UCSD-AML1 (cell line): ENCODE measurements around the gene ASXL2.
"Not testable (repeated sequence)": the region's sequence is repeated elsewhere in the genome, so short reads cannot be mapped to it uniquely, and the experiment has no call there.

Experiments
- DNase-seq: peaks from one replicate; lab custom pipeline; 2025; ENCODE audit not compliant: unreplicated experiment; lab: John Stamatoyannopoulos, UW

Gene ASXL2

DNA sequence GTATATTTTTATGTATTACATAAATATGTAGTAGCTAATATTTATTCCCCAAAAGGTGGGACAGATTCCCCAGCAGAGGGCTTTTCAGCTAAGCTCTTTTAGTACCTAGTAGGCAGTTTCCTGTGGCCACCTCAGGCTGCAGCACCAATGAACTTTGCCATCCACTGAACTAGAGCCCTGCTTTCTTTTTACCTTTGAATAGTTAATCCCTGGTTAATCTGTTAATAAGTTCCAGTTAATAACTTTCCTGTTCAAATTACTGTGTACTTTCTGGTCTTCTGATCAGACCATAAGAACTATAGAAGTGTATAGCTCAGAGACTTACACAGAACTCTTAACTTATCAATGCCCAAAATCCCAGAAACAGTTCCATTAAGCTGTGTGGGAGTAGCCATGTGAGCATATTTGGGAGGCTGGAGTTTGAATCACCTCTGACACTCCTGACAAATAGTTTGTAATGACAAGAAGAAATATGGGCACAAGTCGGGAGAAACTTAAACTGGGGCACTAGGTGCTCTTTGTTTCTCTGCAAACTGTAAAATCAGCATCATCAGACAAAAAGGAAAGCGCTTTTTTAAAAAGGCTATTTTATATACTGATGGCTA, 40.0 kb downstream of the ASXL2 start:
- no peak for DNase-seq

DNA sequence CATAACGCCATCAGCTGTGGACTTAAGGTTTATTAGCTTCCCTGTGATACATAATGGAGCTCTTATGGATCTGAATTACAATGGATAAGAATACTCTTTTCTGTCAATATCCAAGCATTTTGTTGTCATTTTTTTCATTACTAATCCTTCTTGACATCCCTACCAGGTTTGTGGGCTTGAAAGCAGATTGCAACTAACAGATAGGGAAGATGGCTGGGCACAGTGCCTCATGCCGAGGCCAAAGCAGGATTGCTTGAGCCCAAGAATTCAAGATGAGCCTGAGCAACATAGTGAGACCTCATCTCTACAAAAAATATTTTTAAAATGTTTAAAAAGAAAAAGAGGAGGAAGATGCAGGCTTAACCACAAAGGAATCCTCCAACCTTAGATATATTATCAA, 42.4 kb downstream of the ASXL2 start:
- no peak for DNase-seq

DNA sequence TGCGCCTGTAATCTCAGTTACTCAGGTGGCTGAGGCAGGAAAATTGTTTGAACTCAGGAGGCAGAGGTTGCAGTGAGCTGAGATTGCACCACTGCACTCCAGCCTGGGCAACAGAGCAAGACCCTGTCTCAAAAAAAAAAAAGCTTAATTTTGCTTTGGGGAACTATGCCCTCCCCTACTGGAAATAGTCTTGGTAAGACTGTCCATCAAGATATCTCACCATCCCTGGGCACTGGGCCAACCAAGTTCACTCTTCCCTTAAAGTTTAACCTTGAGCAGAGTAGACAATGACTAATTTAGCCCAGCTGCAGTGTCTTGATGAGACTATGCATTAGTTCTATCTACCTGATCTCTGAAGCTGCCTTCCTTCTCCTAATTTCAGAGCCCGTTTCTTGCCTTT, 44.7 kb downstream of the ASXL2 start:
- DNase-seq = no peak

DNA sequence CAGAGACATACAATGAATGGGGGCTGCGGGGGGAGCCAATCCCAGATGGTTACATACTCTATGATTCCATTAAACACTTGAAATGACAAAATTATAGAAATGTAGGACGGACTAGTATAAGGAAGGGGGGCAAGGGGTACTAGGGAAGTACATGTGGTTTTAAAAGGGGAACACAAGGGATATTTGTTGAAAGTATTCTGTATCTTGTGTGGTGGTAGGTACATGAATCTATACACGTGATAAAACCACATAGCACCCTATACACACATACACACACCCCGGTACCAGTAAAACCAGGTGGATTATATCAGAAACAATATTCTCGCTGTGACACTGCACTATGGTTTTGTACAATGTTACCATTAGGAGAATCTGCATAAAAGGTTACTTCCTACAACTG, 45.4 kb downstream of the ASXL2 start:
- no peak for DNase-seq

DNA sequence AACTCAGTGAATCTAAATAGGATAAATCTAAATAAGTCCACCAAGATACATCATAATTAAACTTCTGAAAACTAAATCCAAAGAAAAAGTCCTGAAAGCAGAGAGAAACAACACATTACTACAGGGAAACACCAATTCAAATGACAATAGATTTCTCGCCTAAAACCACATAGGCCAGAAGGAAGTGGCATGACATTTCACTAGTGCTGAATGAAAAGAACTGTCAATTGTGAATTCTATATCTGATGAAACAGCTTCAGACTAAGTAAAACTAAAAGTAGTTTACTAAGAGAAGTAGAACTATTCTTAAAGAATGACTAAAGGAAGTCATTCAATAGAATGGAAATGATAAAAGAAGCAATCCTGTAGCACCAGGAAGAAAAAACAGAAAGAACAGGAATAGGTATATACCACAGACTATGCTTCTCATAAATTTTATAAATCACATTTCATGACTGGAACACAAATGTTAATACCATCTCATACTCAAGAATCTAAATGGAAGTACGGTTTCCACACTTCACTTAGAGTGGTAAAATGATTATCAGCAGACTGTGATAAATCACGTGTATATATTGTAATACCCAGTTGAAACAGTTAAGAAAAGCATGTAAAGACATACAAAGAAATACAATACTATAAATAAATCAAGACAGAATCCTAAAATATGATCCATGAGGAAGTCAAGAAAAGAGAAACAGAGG, 46.4 kb downstream of the ASXL2 start:
- no peak for DNase-seq

DNA sequence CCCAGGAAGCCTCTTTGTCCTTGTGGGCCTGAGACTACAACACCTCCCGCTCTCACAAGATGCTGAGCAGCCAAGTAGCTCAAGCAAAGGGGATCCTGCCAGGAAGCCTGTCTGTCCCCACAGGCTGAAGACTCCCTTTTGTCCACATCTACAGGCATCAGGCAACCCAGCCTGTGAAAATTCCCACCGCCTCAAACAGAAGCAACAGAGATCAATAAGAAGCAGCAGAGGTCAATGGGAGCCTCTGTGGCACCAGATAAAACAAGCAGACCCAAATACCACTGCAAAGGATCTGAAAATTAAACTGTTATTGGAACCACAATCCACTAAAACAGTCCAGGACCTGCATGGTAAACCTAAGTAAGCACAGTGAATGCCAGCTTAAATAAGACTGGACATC, 48.5 kb downstream of the ASXL2 start:
- no peak for DNase-seq

DNA sequence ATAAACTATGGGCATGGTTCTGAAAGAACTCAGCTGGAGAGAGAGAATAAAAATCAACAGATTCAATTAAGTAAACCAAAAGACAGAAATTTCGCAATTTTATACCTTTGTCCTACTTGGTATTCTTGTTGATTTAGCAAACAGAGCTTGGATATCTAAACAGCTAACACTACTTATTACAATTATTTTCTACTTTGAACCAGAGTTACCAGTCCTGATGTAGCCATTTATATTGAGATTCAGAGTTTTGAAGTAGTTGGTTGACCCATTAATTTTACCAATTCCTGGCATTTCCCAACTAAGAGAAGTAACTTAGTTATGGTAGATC, 48.9 kb downstream of the ASXL2 start:
- DNase-seq = no peak

DNA sequence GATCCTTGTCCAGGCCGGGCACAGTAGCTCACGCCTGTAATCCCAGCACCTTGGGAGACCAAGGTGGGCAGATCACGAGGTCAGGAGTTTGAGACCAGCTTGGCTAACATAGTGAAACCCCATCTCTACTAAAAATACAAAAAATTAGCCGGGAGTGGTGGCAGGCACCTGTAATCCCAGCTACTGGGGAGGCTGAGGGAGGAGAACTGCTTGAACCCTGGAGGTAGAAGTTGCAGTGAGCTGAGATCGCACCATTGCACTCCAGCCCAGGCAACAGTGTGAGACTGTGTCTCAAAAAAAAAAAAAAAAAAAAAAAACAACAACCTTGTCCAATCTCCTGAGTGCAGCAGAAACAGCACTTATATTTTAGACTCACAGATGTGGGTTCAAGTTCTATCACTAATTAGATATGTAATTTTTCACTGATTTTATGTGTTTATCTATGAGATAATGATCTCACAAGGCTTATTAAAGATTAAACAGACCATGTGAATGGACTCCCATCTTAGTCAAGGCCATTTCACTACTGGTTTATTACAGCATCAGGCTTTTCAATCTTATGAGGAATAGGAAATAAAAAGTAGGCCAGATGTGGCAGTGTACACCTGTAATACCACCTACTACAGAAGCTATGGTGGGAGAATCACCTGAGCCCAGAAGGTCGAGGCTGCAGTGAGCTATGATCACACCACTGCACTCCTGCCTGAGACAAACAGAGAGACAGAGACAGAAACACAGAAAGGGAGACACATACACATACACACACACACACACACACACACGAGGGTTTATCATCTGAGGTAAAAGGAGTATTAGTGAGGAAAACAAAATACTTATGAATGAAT, 49.5 kb downstream of the ASXL2 start:
- not testable (repeated sequence) for DNase-seq

DNA sequence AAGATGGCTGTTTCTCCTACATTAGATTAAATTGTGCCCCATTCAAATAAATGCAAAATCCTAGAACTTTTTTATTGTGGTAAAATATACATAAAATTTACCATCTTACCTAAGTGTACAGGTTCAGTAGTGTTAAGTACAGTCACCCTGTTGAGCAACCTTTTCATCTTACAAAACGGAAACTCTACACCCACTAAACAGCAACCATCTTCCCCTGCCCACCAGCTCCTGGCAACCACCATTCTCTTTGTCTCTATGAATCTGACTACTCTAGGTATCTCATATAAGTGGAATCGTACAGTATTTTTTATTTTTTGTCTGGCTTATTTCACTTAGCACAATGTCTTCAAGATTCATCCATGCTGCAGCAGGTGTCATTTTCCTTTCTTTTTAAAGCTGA, 53.0 kb downstream of the ASXL2 start:
- DNase-seq = no peak

DNA sequence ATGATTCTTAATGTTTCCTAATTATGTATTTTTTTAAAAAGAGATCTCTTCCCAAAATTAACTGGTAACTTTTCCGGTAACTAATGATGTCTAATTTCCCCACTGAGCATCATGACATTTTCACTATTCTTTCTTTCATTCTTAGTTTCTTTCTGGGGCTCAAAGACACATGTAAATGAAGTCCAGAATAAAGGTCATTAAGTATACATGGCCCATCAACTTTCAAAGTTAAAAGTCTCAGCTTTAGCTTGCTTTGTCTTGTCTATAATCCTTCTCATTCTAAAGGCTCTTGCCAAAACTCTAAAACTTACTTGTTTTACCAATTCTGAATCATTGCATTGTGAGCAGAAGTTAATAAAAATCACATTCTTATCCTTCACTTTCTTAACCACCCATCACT, 53.6 kb downstream of the ASXL2 start:
- DNase-seq = no peak

DNA sequence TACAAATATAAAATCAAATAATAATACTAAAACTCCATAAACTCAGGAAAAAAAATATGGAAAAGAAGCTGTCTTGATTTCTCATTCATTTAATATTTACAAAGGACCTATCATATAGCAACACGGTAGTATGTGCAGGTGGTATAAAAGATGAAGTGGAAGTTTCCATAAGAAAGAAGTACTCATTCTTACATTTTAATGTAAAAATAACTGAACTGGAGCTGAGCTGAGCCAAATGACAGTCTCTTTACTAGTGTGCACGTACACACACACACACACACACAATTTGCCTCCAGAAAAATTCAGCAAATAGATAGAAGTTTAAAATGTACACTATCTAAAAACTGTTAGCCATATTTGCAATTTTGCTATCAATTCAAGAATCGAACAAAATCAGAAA, 54.1 kb downstream of the ASXL2 start:
- DNase-seq = no peak

DNA sequence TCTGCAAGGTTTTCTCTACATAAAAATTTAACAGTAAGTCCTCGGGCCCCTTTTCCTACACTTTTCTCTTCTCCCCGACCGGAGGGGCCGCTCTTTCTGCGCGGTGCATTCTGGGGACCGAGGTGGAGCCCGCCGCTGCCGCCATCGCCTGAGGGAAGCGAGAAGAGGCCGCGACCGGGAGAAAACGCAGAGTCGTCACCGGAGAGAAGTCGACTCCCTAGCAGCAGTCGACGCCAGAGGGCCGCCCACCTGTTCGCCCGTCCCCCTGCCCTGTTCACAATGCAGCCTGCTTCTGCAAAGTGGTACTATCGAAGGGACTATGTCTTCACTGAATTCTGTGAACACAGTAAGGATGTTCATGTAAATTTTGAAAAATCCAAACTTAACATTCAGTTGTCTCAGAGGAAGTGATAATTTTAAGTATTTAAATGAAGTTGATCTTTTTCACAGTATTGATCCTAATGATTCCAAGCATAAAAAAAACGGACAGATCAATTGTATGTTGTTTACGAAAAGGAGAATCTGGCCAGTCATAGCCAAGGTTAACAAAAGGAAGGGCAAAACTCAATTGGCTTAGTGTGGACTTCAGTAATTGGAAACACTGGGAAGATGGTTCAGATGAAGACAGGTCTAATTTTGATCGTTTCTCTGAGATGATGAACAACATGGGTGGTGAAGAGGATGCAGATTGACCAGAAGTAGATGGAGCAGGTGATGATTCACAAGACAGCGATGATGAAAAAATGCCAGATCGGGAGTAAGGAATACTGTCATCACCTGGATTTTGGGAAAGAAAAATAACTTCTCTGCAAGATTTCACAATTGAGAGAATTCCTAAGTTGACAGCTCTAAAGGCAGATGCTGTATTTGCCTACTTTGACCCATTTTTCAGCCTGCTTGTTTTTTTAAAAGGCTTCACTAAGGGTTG, 55.8 kb downstream of the ASXL2 start:
- DNase-seq = no peak

DNA sequence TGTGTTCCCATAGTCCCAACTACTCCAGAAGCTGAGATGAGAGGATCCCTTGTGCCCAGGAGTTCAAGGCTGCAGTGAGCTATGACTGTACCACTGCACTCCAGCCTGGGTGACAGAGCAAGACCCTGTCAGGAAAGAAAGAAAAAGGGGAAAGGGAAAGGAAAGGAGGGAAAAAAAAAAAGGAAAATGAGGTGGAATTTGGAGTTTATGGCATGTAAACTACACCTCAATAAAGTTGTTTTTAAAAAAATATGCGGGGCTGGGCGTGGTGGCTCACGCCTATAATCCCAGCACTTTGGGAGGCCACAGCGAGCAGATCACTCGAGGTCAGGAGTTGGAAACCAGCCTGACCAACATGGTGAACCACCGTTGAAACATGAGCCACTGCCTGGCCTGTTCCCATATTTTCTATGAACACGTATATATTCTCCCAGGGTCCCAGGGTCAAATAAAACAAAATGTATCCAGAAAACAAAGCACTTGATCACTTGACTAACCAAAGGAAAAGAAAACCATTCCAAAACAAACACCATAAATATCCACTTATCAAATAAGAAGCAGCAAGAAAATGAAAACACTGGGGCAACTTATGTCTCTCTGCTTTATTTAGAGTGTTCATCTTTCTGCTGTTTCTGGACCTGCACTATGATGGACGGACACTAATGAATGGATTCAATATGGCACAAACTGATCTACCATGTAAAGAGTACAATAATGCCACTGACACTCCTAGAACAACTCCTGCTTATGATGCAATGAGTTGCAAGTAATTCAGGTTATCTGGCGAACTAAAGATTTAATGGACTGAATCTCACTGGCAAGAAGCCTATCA, 56.8 kb downstream of the ASXL2 start:
- no peak for DNase-seq

DNA sequence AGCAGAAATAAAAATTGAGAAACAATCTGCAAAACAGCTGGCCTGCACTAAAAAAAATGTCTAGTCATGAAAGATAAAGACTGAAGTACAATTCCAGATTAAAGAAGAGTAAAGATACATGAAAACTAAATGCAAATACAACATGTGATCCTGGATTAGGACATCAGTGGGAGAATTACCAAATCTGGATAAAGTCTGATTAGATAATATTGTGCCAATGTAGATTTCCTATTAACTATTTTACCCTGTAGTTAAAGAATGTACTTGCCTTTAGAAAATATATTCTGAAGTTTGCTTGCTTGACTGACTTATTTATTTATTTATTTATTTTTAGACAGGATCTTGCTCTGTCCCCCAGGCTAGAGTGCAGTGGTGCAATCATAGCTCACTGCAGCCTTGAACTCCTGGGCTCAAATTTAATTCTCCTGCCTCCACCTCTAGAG, 58.7 kb downstream of the ASXL2 start:
- no peak for DNase-seq

DNA sequence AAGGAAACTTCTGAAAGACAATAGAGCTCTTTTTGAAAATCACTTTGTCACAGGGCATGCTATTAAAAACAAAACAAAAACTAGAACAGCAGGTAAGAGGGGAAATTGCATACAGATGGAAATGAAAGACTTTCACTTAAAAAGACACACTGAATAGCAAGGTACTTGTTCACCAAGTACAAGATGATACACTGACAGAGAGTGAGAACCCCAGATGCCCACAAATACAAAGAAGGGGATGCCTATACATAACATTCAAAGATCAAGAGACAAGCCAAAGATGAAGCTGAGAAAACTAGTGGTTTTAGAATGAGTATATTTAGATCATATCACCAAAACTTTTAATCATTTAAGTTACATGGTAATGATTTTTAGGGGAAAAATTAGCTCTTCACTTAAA, 60.7 kb downstream of the ASXL2 start:
- DNase-seq = no peak

DNA sequence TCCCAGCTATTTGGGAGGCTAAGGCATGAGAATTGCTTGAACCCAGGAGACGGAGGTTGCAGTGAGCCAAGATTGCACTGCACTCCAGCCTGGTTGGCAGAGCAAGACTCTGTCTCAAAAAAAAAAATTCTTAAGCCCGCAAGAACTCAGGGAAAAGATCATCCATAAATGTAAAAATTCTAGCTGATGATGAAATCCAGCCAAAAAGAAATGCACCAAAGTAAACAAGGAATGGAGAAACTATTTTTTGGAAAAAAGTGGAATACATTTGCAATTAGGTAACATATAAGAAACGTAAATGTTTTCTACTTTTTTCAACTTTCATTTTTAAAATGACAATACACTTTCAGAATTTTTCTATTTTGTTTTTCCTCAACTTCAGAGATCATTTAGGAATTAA, 61.3 kb downstream of the ASXL2 start:
- DNase-seq = no peak

DNA sequence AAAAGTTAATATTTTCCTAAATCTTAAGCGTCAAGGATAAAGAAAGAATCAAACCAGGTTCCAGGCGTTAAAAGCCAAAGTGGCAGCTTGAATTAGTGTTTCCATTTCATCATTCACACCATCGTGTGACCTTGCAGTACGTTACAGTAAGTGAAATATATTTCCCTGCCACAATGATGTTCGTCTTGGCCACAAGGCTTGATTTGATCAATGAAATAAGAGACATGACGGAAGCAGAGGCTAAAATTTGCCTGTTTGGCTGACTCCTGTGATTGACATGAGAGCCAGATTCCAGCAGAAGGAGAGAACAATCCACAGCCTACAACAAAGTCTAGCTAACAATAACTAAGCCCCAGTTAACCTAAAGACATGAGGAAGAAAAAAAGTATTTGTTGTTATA, 62.0 kb downstream of the ASXL2 start:
- DNase-seq = no peak

DNA sequence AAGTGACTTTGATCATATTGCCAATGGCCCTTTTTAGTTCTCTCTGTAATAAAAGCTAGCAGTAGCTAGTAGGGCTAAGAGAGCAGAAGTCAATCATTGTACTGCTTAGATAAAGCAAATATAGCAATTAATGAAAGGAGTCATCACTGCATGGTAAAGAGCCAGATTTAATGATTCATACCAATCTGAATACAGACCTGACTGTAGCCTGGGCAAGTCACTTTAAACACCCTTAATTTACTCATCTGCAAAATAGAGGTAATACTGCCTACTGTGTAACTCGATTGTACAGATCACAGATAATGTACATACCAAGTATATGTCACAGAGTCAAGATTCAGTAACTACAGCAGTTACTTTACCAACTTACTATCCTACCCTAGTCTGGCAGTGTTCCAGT, 63.6 kb downstream of the ASXL2 start:
- no peak for DNase-seq

DNA sequence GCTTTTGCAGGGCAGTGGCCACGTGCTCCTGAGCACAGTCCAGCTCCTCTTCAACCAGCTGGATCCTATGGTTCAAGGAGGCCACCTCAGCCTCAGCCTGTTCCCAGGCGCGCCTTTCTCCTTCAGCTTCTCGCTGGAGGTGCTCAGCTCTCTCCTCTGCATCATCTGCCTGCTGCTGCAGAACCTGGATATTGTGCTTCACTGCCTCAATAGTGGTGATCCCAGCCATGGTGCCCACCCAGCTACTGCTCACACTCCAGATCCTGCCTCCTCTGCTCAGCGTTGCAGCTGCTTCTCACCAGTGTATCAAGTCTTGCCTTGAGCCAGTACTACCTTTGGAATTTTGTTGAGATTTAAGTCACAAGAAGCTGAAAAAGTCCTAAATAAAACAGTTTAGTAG, 67.9 kb downstream of the ASXL2 start:
- DNase-seq = no peak

DNA sequence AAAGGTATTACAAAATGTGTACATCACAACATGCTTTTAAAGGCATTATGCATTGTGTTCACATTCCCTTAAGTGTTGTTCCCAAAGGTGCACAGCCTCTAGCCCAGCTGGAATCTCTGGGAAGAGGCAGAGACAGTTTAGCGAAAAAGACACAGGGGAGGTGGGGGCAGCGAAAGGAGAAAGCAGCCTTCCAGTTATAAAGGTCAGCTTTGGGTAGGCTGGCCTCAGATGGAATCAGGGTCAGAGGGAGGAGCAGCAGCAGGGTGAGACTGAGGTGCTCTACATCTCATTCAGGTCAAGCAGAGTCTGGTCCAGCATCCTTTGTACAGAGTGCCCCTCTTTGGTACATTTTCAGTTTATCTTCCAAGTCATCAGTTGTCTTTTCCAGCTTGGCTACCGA, 68.6 kb downstream of the ASXL2 start:
- no peak for DNase-seq
